D721Med (cell line): ENCODE data around the gene PRORP.

Source experiments
- DNase-seq: peaks from one replicate; pipeline ENCODE4 v3.0.0; 2011; ENCODE audit warnings: low spot score; ENCODE audit not compliant: insufficient read length
- FAIRE-seq: peaks from 2 replicates; lab custom pipeline; 2011; peaks lifted over from hg19 to GRCh38; lab: Jason Lieb, UNC
- CTCF ChIP-seq: IDR thresholded peaks from 2 replicates; pipeline ENCODE4 v1.5.1; 2012; ENCODE audit warnings: mild to moderate bottlenecking, control low read depth; ENCODE audit not compliant: insufficient read depth; ENCODE audit errors: missing control alignments

PRORP gene

GRCh38 chr14:35134329-35135123, 12.2 kb downstream of the PRORP start:
- DNase-seq (no peak), FAIRE-seq (no peak)

GRCh38 chr14:35138585-35138984, 16.2 kb downstream of the PRORP start:
- no peak for DNase-seq
- TF ChIP-seq CTCF: no peak
- FAIRE-seq: no peak

More at GRCh38 chr14:35134329-35135123, 12.2 kb downstream of the PRORP start:
- no peak for TF ChIP-seq CTCF

GRCh38 chr14:35140718-35141581, 18.6 kb downstream of the PRORP start:
- DNase-seq (no peak), FAIRE-seq (no peak)
- peak; percentile 53 for TF ChIP-seq CTCF

- FAIRE-seq: no peak
- no peak for TF ChIP-seq CTCF
- DNase-seq: no peak
Observed at GRCh38 chr14:35144029-35144428, 21.7 kb downstream of the PRORP start.

- DNase-seq (no peak), FAIRE-seq (no peak)
- TF ChIP-seq CTCF: no peak
Observed at GRCh38 chr14:35146711-35147149, 24.4 kb downstream of the PRORP start.

- FAIRE-seq (no peak), DNase-seq (no peak)
- no peak for TF ChIP-seq CTCF
Observed at GRCh38 chr14:35147186-35147585, 24.8 kb downstream of the PRORP start.
